Cardiac muscle cell (in vitro differentiated cells and primary cell): ENCODE data around the gene ABCD3. TPM values are rescaled to one million over a fixed set of nuclear protein-coding genes. Genes with fewer than 3 reads are reported as not detected.

Source experiments
- DNase-seq, 2 donors: peaks; one replicate each; pipeline versions ENCODE4 v3.0.0 to v3.0.0-alpha.2; 2010 to 2017; ENCODE audit warnings: low read depth in 1 of 2, low spot score in 1 of 2
- H3K27ac ChIP-seq: fragments of 200-600 bp; sonication (generic); 2 replicates; pipeline ENCODE4 v1.5.1; 2016
- H3K27me3 ChIP-seq: fragments of 200-600 bp; sonication (generic); 2 replicates; pipeline ENCODE4 v1.6.0; 2016; ENCODE audit warnings: control low read depth
- H3K36me3 ChIP-seq: fragments of 200-600 bp; sonication (generic); 2 replicates; pipeline ENCODE4 v1.5.1; 2016; ENCODE audit warnings: control low read depth
- H3K4me1 ChIP-seq: fragments of 200-600 bp; sonication (generic); 2 replicates; pipeline ENCODE4 v1.8.1; 2017; ENCODE audit warnings: low read depth, mild to moderate bottlenecking, mixed run types
- H3K4me3 ChIP-seq: fragments of 200-600 bp; sonication (generic); 2 replicates; pipeline ENCODE4 v1.5.1; 2016; ENCODE audit warnings: mild to moderate bottlenecking
- H3K9me3 ChIP-seq: fragments of 200-600 bp; sonication (generic); 2 replicates; pipeline ENCODE4 v1.5.1; 2017; ENCODE audit warnings: low read depth, mild to moderate bottlenecking, control low read depth
- CTCF ChIP-seq: IDR thresholded peaks from 2 replicates; pipeline ENCODE4 v1.5.1; 2012; ENCODE audit warnings: low read depth, mild to moderate bottlenecking, low read length
- polyA plus RNA-seq: library from polyadenylated mRNA; unstranded; fragments of >200 nt; fragmentation: Nextera tagmentation; extraction: Ambion mirVana; gene quantifications from 2 replicates; pipeline ENCODE4 v1.2.1, GENCODE V29; 2016
- total RNA-seq: library from RNA; depleted of rRNA; stranded (reverse); fragments of >200 nt; gene quantifications from 2 replicates; pipeline ENCODE4 v1.2.3, GENCODE V29; 2016

ABCD3 gene
- total and polyA plus RNA-seq, 2 experiments from 2014 or later: 20.7 to 30.6 TPM

GRCh38 chr1:94526152-94526980 lies 108.2 kb downstream of the ABCD3 start:
- Histone ChIP-seq H3K27me3 (no peaks in the 10 kb centered on the region), H3K36me3 (no peaks in the 10 kb centered on the region), H3K4me3 (no peak overlapping the region), H3K27ac (no peak overlapping the region), H3K4me1 (no peaks in the 10 kb centered on the region), H3K9me3 (no peaks in the 10 kb centered on the region)
- no peak for DNase-seq
- no peak for TF ChIP-seq CTCF

GRCh38 chr1:94527447-94528031 lies 109.3 kb downstream of the ABCD3 start:
- peak; percentile 33 to 45 for DNase-seq
- H3K27ac ChIP-seq: no peak overlapping the region
- H3K36me3 ChIP-seq: no peaks in the 10 kb centered on the region

GRCh38 chr1:94528299-94528698 lies 110.1 kb downstream of the ABCD3 start:
- H3K27me3 ChIP-seq: no peaks in the 10 kb centered on the region
- no peaks in the 10 kb centered on the region for H3K4me1 ChIP-seq
- H3K9me3 ChIP-seq: no peaks in the 10 kb centered on the region
- no peak overlapping the region for H3K27ac ChIP-seq
- no peaks in the 10 kb centered on the region for H3K36me3 ChIP-seq
- H3K4me3 ChIP-seq: no peak overlapping the region
- no peak for DNase-seq
- TF ChIP-seq CTCF: no peak

More at GRCh38 chr1:94527447-94528031, 109.3 kb downstream of the ABCD3 start:
- Histone ChIP-seq H3K27me3 (no peaks in the 10 kb centered on the region), H3K9me3 (no peaks in the 10 kb centered on the region), H3K4me1 (no peaks in the 10 kb centered on the region), H3K4me3 (no peak overlapping the region)
- no peak for TF ChIP-seq CTCF

- no peaks in the 10 kb centered on the region for H3K27me3 ChIP-seq
- no peak overlapping the region for H3K4me3 ChIP-seq
- H3K4me1 ChIP-seq: no peaks in the 10 kb centered on the region
- H3K36me3 ChIP-seq: no peaks in the 10 kb centered on the region
- no peak for TF ChIP-seq CTCF
- no peak overlapping the region for H3K27ac ChIP-seq
- H3K9me3 ChIP-seq: no peaks in the 10 kb centered on the region
- DNase-seq: no peak
These were observed 110.6 kb downstream of the ABCD3 start for GRCh38 chr1:94528826-94529225.

GRCh38 chr1:94529416-94529815 lies 111.2 kb downstream of the ABCD3 start:
- no peak for TF ChIP-seq CTCF
- H3K27ac ChIP-seq: no peak overlapping the region
- DNase-seq: no peak
- H3K27me3 ChIP-seq: no peaks in the 10 kb centered on the region
- no peak overlapping the region for H3K4me3 ChIP-seq
- H3K36me3 ChIP-seq: no peaks in the 10 kb centered on the region
- H3K9me3 ChIP-seq: no peaks in the 10 kb centered on the region
- H3K4me1 ChIP-seq: no peaks in the 10 kb centered on the region
